ENCODE results near the gene RNF26.

RNF26 gene

DNA sequence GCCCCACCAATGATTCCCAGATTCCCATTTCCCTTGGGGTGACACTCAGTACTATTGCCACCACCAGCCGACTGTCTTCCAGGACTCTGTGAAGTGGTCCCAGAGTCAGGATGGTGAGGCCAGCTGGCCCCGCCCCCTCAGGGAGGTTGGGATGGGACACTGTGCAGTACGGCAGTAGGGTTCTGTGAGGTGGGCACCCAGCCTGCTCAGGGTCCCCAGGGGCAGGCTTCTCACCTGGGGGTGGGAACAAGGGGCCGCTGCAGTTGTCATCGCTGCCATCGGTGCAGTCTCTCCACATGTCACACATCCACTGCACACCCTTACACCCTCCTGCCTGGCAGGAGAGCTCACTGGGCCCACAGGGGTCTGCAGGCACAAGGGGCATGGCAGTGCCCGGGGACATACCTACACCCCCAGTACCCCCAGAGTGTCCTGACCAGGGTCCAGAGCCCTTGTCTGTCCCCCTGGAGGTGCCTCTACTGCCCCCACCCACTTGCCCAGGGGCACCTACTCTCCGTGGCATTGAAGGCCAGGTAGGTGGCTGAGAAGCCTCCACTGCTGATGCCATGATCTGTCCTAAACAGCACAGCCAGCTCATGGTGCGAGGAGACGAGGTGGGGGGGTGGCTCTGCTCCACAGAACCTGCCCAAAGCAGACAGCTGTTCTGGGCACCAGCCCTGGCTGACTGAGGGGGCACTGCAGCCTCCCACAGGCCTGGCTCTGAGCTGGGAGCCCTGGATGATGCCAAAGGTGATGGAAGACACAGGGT is 8.2 kb downstream of the RNF26 start:
- no peak for DNase-seq (ENCODE audit: extremely low read depth, low read depth)
- TF ChIP-seq, protein P1, sequence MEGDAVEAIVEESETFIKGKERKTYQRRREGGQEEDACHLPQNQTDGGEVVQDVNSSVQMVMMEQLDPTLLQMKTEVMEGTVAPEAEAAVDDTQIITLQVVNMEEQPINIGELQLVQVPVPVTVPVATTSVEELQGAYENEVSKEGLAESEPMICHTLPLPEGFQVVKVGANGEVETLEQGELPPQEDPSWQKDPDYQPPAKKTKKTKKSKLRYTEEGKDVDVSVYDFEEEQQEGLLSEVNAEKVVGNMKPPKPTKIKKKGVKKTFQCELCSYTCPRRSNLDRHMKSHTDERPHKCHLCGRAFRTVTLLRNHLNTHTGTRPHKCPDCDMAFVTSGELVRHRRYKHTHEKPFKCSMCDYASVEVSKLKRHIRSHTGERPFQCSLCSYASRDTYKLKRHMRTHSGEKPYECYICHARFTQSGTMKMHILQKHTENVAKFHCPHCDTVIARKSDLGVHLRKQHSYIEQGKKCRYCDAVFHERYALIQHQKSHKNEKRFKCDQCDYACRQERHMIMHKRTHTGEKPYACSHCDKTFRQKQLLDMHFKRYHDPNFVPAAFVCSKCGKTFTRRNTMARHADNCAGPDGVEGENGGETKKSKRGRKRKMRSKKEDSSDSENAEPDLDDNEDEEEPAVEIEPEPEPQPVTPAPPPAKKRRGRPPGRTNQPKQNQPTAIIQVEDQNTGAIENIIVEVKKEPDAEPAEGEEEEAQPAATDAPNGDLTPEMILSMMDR (IDR thresholded peaks at IDR 0.05; ENCODE audit: low read depth, low read length), result no peak

DNA sequence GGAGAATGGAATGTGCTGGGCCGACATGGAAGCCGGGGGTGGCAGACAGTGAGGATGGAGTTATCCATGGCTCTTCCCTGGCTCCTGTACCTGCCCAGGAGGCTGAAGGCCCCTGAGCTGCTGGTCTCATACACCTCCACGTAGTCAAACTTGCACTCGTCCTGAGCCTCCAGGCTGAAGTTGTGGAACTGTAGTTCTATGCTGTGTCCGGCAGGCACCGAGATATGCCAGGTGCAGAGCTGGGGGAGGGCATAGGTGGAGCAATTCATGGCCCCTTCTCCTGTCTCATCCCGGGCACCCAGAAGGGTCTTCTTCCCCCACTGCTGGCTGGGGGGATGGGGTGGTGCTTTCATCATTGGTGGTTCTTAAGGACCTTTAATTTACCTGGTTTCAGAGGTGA is 9.4 kb downstream of the RNF26 start:
- no peak for DNase-seq (ENCODE audit: extremely low read depth, low read depth)
- TF ChIP-seq, protein P1 (IDR thresholded peaks at IDR 0.05; ENCODE audit: low read depth, low read length), result no peak

DNA sequence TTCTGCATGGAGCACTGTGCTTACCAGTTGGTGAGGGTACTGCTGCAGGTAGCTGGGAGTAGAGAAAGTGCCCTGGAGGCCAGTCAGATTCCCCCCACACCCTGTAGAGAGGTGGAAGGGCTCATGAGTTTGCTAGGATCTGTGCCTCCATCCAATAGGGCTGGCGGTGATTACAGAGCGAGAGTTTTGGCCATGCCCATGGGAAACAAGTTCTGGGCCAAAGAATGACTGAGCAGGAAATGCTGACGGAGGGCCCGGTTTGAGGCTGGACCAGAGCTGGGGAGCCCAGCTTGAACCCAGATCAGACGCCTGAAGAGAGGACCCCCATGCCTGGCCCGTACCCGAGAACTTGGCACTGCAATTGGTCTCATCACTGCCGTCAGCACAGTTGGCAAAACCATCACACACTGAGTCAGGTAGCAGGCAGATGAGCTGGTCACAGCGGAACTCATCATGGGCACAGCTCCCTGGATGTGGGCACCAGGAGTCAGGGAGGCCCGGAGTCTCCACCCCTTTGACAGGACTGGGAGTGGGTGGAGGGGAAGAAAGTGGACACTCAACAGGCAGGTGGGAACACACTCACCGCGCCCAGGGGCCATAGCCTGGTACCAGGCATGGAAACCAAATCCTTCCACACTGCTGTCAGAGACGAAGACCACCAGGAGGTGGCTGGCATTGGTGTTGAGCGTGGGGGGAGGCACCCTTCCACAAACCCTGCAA is 10.1 kb downstream of the RNF26 start:
- DNase-seq (ENCODE audit: extremely low read depth, low read depth), result no peak
- TF ChIP-seq, protein P1 (IDR thresholded peaks at IDR 0.05; ENCODE audit: low read depth, low read length), result no peak

DNA sequence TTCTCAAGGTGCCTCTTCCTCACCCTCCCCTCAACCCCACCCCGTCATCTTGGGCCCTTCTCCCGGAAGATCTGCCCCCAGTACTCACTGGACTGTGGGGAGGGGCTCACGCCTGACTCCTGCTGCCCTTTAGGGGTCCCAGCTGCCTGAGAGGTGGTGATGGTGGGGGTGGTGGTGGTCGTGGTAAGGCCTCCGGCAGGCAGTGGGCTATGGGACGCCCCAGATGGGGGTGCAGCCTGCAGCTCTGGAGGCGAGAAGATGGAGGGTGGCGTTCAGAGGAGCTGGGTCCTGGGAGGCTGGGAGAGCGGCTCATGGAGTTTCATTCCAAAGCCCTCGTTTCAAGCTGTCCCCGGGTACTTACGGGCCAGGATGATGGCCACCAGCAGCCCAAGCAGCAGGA is 11.4 kb downstream of the RNF26 start:
- TF ChIP-seq, protein P1 (IDR thresholded peaks at IDR 0.05; ENCODE audit: low read depth, low read length), result no peak
- no peak for DNase-seq (ENCODE audit: extremely low read depth, low read depth)

DNA sequence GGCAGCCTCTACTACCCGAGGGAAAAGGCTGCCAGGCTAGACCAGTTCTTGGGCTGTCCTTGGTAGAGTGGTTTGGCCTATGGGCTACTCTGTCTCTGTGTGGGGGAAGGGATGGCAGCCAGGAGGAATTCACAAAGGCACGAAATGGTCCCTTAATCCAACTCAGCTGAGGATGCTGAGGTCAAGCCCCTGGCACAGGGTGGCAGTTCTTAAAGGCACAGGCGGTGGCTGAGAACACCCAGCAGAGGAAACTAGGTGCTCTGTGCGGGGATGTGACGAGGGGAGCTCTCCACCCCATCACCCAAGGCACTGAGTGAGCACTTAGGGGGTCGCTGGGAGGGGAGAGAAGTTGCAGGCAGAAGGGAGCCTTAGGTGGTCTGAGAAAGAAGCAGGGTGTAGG is 12.3 kb downstream of the RNF26 start, which contains the start of gene MFRP:
Gene MFRP, minus strand, starts transcription at position 101 of the 400 bp plus-strand sequence. CDS start 192 bp downstream, outside the sequence.
- no peak for DNase-seq (ENCODE audit: extremely low read depth, low read depth)
- TF ChIP-seq, protein P1 (IDR thresholded peaks at IDR 0.05; ENCODE audit: low read depth, low read length), result no peak

DNA sequence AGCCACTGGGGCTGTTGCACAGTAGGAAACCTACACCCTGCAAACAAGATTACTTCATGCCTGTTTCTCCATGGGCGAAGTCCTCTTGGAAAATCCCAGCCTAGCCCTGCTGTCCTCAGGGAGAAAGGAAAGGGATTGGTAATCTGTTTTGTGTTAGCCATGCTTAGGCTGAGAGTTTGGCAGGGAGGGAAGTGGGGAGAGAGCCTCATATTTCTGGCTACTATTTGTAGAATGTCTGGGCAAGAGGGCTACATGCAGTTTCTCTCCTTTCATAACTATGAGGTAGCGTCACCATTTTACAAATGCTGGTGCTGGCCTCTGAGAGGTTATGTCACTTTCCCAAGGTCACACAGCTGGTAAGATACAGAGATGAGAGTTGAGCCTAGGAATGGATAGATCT is 12.9 kb downstream of the RNF26 start:
- TF ChIP-seq, protein P1 (IDR thresholded peaks at IDR 0.05; ENCODE audit: low read depth, low read length), result no peak
- DNase-seq (ENCODE audit: extremely low read depth, low read depth), result peak; percentile 76

Measured in AG09319 (cell line).